K562 (cell line): ENCODE measurements around the gene PDE2A. TPM values are rescaled to one million over a fixed set of nuclear protein-coding genes. Genes with fewer than 3 reads are reported as not detected.

Source experiments
- ATAC-seq: fragments of 200-7000 bp; cut with Tn5 transposase; 3 replicates; pipeline ENCODE4 v1.9.1; 2020; ENCODE audit warnings: moderate library complexity
- BruUV-seq: library from RNA; stranded (reverse); fragments of 400-500 nt; replicated peaks from 2 replicates; lab custom pipeline; 2021; lab: Mats Ljungman, UMichigan
- CTCF ChIA-PET: fragments of 300-600 bp; formaldehyde crosslinking; extraction: SDS; loops from one replicate; lab custom pipeline; 2021; ENCODE audit warnings: low intra/inter-chr PET ratio; lab: Yijun Ruan, JAX
- POLR2A ChIA-PET: fragments of 300-600, 350-650 bp; sonication (Branson Sonifier 250); formaldehyde crosslinking; extraction: SDS; loops from one replicate; lab custom pipeline; 2021; ENCODE audit warnings: antibody characterized with exemption, inconsistent platforms; lab: Yijun Ruan, JAX
- DNase-seq, 4 experiments: peaks; one replicate each; pipeline versions ENCODE4 v3.0.0 to v3.0.0-alpha.2; 2011 to 2018; ENCODE audit warnings: low spot score in 3 of 4, mixed read lengths in 3 of 4; ENCODE audit errors: extremely low read depth in 1 of 4
- FAIRE-seq: peaks from 2 replicates; lab custom pipeline; 2011; peaks lifted over from hg19 to GRCh38; lab: Jason Lieb, UNC
- H2AFZ ChIP-seq: 2 replicates; pipeline ENCODE4 v1.6.0; 2011; ENCODE audit warnings: low read depth, low read length, control low read depth, inconsistent platforms
- H3K27ac ChIP-seq: fragments of 200-600 bp; 3 replicates; pipeline ENCODE4 v1.8.0; 2011; ENCODE audit warnings: low read depth, mild to moderate bottlenecking, control low read depth, inconsistent platforms, low read length, moderate library complexity, mixed read lengths; ENCODE audit errors: extremely low read depth
- H3K27me3 ChIP-seq, 2 experiments: fragments of 300-600 bp in 1 of 2; 2 replicates in 1 of 2; 3 replicates in 1 of 2; pipeline versions ENCODE4 v1.6.0 to v1.8.0; 2011; ENCODE audit warnings: inconsistent platforms in 2 of 2, low read length in 2 of 2, mild to moderate bottlenecking in 1 of 2, mixed read lengths in 1 of 2, moderate library complexity in 1 of 2; ENCODE audit not compliant: control insufficient read depth in 2 of 2, insufficient read depth in 2 of 2
- H3K36me3 ChIP-seq: fragments of 300-600 bp; 3 replicates; pipeline ENCODE4 v1.8.0; 2011; ENCODE audit warnings: mild to moderate bottlenecking, low read length, inconsistent platforms; ENCODE audit not compliant: control insufficient read depth, insufficient read depth
- H3K4me1 ChIP-seq, 2 experiments: fragments of 200-600 bp in 1 of 2; replicated peaks in 1 of 2; 2 replicates in 1 of 2; 3 replicates in 1 of 2; pipeline versions ENCODE4 v1.5.1 to v1.8.0; 2011; ENCODE audit warnings: inconsistent platforms in 2 of 2, low read length in 2 of 2, mild to moderate bottlenecking in 1 of 2, mixed read lengths in 1 of 2, moderate library complexity in 1 of 2; ENCODE audit not compliant: control insufficient read depth in 2 of 2, insufficient read depth in 2 of 2
- H3K4me2 ChIP-seq: 2 replicates; pipeline ENCODE4 v1.6.1; 2011; ENCODE audit warnings: low read length, control low read depth, inconsistent platforms, mixed read lengths; ENCODE audit not compliant: insufficient read depth
- H3K4me3 ChIP-seq: fragments of 200-600 bp; sonication (generic), shearing (Covaris generic); 2 replicates; pipeline ENCODE4 v1.5.1; 2016; ENCODE audit warnings: control low read depth, inconsistent platforms
- H3K79me2 ChIP-seq: fragments of 200-600 bp; 3 replicates; pipeline ENCODE4 v1.8.0; 2011; ENCODE audit warnings: low read length, inconsistent platforms; ENCODE audit not compliant: control insufficient read depth, insufficient read depth
- H3K9ac ChIP-seq, 2 experiments: 2 replicates each; pipeline versions ENCODE4 v1.6.0 to v1.6.1; 2011; ENCODE audit warnings: low read depth in 2 of 2, low read length in 2 of 2, control low read depth in 1 of 2, inconsistent platforms in 1 of 2, mild to moderate bottlenecking in 1 of 2, mixed read lengths in 1 of 2; ENCODE audit not compliant: insufficient read depth in 1 of 2
- H3K9me1 ChIP-seq: one replicate; pipeline ENCODE4 v1.6.0; 2011; ENCODE audit warnings: inconsistent platforms, mild to moderate bottlenecking, low read length, moderate library complexity; ENCODE audit not compliant: control insufficient read depth, insufficient read depth
- H3K9me3 ChIP-seq: replicated peaks from 2 replicates; pipeline ENCODE4 v1.5.1; 2011; ENCODE audit warnings: low read depth, low read length, inconsistent platforms; ENCODE audit not compliant: control insufficient read depth, insufficient read depth
- H4K20me1 ChIP-seq: replicated peaks from 2 replicates; pipeline ENCODE4 v1.6.1; 2011; ENCODE audit warnings: low read length, inconsistent platforms, mixed read lengths; ENCODE audit not compliant: control insufficient read depth, insufficient read depth
- ATF1 ChIP-seq, 2 experiments: fragments of 450-650 bp in 1 of 2; IDR thresholded peaks; 2 replicates each; pipeline ENCODE4 v1.6.1; 2016; ENCODE audit warnings: missing compliant biosample characterization in 1 of 2, missing genetic modification characterization in 1 of 2
- FOXA1 ChIP-seq: fragments of 450-650 bp; IDR thresholded peaks from 2 replicates; pipeline ENCODE4 v1.6.1; 2016; ENCODE audit warnings: mild to moderate bottlenecking, borderline replicate concordance
- PHTF2 ChIP-seq: fragments of 250-450 bp; sonication (Bioruptor Pico); IDR thresholded peaks from 2 replicates; pipeline ENCODE4 v1.5.0; 2021; ENCODE audit warnings: mild to moderate bottlenecking
- POLR2G ChIP-seq: fragments of 200-400 bp; formaldehyde crosslinking; IDR thresholded peaks from 2 replicates; pipeline ENCODE4 v1.6.1; 2017; ENCODE audit warnings: low read depth, mild to moderate bottlenecking, antibody characterized with exemption, low read length, moderate library complexity
- ZFX ChIP-seq: sonication (generic); formaldehyde crosslinking; IDR thresholded peaks from 2 replicates; pipeline ENCODE4 v1.8.0; 2022; ENCODE audit warnings: mild to moderate bottlenecking, missing genetic modification reagents, moderate library complexity
- WGBS: fragments of 100-300 bp; shearing (Covaris generic); methylation state at CpG from one replicate; pipeline ENCODE4 v1.1.6; 2016; ENCODE audit warnings: low coverage, mixed read lengths; ENCODE audit not compliant: insufficient coverage; ENCODE audit errors: missing lambda C conversion rate; 5-methylcytosine and 5-hydroxymethylcytosine counted together
- in situ Hi-C: fragments of 300-500 bp; cut with MboI; formaldehyde crosslinking; loops from 4 replicates; pipeline ENCODE4 v1.15.0; 2018; ENCODE audit warnings: inconsistent platforms, mixed read lengths
- intact Hi-C: fragments of 100-400 bp; cut with micrococcal nuclease; formaldehyde crosslinking; loops from 2 replicates; pipeline ENCODE4 v1.14.2; 2022
- polyA plus RNA-seq, 8 experiments: library from polyadenylated mRNA; depleted of rRNA in 4 of 8; stranded (reverse) in 5 of 8; unstranded in 3 of 8; fragments of >200 nt; fragmentation: Nextera tagmentation in 2 of 8; fragmentation: Illumina TruSeq in 1 of 8; extraction: Ambion mirVana in 2 of 8; extraction: Trizol in 1 of 8; gene quantifications; 2 replicates each; pipeline versions ENCODE4 v1.2.1 to v1.2.3, GENCODE V29; 2011 to 2014; ENCODE audit warnings: inconsistent platforms in 1 of 8, missing spikeins in 1 of 8
- total RNA-seq, 7 experiments: library from RNA; depleted of rRNA in 6 of 7; stranded (reverse); fragments of >200 nt in 6 of 7; fragmentation: Illumina TruSeq in 2 of 7; extraction: Trizol in 2 of 7; gene quantifications; 2 replicates each; pipeline versions ENCODE4 v1.2.1 to v1.2.3, GENCODE V29; 2011 to 2021; ENCODE audit warnings: low replicate concordance in 1 of 7

PDE2A gene
- total and polyA plus RNA-seq, 9 of the 15 experiments (the other 6 are each of a cell fraction or from before 2014, with no cell fraction given), result 0.07 to 15.2 (median 1.6) TPM; not detected in 1

DNA sequence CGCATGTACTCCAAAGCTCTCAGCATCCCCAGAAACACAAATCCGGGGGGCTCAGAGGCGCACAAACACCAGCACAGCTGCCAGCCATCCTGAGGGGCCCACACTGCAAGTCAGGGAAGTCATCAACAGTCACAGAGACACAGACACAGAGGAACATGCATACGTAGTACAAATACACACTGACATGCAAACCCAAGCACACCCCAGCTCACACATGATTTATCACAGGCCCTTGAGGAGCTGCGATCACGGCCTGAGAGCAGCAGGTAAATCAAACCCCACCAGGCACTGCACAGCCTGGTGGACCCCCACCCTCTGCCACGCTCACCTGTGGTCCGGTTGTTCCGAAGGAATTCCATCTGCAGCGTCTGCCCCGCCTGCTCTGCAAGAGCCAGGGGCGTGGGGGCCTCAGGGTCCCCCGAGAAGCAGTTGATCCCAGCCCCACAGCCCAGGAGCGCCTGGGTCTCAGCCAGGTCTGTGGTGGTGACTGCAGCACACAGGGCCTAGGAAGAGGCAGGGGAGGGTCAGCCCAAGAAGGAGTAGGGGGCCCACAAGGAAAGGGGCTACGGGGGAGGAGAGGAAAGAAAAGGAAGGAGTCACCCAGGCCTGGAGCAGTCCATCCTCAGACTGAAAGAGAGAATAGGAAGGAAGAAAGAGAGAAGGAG lies 28.5 kb upstream of the PDE2A start:
- Histone ChIP-seq H3K36me3 (peaks cover 87% of the 10 kb centered on the region; the same call in 2 of the 3 replicates), H3K27me3 (no peaks in the 10 kb centered on the region), H3K9ac (no peak overlapping the region), H2AFZ (no peak overlapping the region), H3K4me1 (peaks cover 0 to 38% of the 10 kb centered on the region in 2 experiments; a peak in 2 of 5 replicates), H3K79me2 (no peaks in the 10 kb centered on the region), H3K9me1 (peaks cover 4% of the 10 kb centered on the region), H3K4me2 (no peak overlapping the region), H3K9me3 (no peaks in the 10 kb centered on the region), H3K4me3 (no peak overlapping the region), H3K27ac (no peak overlapping the region), H4K20me1 (no peaks in the 10 kb centered on the region)
- POLR2A ChIA-PET, result interaction anchor here (0.6 to 1.0 kb wide), 4 partner anchors 14 to 579 kb away, joined by 3 to 4 read pairs (median 4); no protein-coding TSS in a partner anchor
- 98% methylated on average over 13 of the region's 15 CpGs for WGBS
- DNase-seq (no peak), FAIRE-seq (no peak), ATAC-seq (no peak)
- in situ Hi-C loops, result no loop called here
- CTCF ChIA-PET, result no interaction called here
- no TSS peak for BruUV-seq
- no peak for TF ChIP-seq PHTF2
- TF ChIP-seq POLR2G, result 0 out of 2 replicates have a peak, but pooled peaks have one; percentile 12
- TF ChIP-seq ZFX, result no peak
- no peak for TF ChIP-seq ATF1 (CRISPR knock-in tag; IDR thresholded peaks at IDR 0.05)
- no peak for TF ChIP-seq ATF1 (tag; IDR thresholded peaks at IDR 0.05)
- TF ChIP-seq, all 486 proteins: peak for 1
- intact Hi-C loops, result no loop called here

DNA sequence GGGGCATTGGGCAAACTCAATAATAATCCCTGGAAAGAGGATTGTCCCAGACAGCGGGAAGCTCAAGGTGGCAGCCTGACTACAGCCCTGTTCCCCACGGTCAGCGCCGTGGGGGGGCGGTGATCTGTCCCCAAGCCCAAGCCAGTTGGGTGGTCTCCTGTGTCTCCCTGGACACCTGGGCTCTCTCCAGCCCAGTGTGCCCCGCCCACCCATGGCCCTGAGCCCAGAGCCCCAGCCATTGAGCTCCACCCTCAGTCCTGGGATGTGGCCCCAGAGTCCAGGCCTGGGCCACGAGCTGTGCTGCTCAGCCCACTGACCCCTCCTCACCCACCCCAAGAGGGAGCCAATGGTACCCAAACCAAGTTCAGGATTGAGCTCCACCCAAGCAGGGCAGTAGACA lies 27.9 kb upstream of the PDE2A start:
- no peaks in the 10 kb centered on the region; the same call in 1 of the 2 replicates for H4K20me1 ChIP-seq
- no peak for DNase-seq
- no peaks in the 10 kb centered on the region for H3K9me3 ChIP-seq
- ATAC-seq, result no peak
- ChIA-PET CTCF (no interaction called here), POLR2A (interaction anchor here (0.6 kb wide), 1 partner anchor 580 kb away, joined by 3 read pairs; no protein-coding TSS in a partner anchor)
- intact Hi-C loops (no loop called here), in situ Hi-C loops (no loop called here)
- 0 out of 2 replicates have a peak, but pooled peaks have one; percentile 28 for TF ChIP-seq POLR2G
- no peak for TF ChIP-seq FOXA1
- BruUV-seq, result no TSS peak
- H3K27ac ChIP-seq, result no peak overlapping the region
- H3K9ac ChIP-seq, result no peak overlapping the region
- H3K9me1 ChIP-seq, result peaks cover 8% of the 10 kb centered on the region
- H3K4me2 ChIP-seq, result no peak overlapping the region
- H3K79me2 ChIP-seq, result no peaks in the 10 kb centered on the region
- WGBS, result 88% methylated on average over 6 of the region's 7 CpGs
- no peak for FAIRE-seq
- peaks cover 5 to 44% of the 10 kb centered on the region in 2 experiments; a peak in 4 of 5 replicates for H3K4me1 ChIP-seq
- no peaks in the 10 kb centered on the region for H3K27me3 ChIP-seq
- peaks cover 86% of the 10 kb centered on the region; the same call in 2 of the 3 replicates for H3K36me3 ChIP-seq
- no peak overlapping the region for H3K4me3 ChIP-seq
- H2AFZ ChIP-seq, result no peak overlapping the region
